GM12892 (cell line): Measurements from ENCODE around the gene MRPL23.

Experiments used
- POLR2A ChIP-seq: IDR thresholded peaks from 2 replicates; pipeline ENCODE4 v1.6.1; 2011; ENCODE audit warnings: low read depth, low read length, control low read depth
- POLR2AphosphoS5 ChIP-seq: IDR thresholded peaks from 2 replicates; pipeline ENCODE4 v1.6.1; 2011; ENCODE audit warnings: low read depth, low read length, control low read depth
- TAF1 ChIP-seq: IDR thresholded peaks from 2 replicates; pipeline ENCODE4 v1.6.1; 2011; ENCODE audit warnings: low read depth, mild to moderate bottlenecking, control low read depth, low read length, borderline replicate concordance

GRCh38 chr11:1917523-1918435 is 29.4 kb upstream of the MRPL23 start:
- no peak for TF ChIP-seq TAF1
- TF ChIP-seq POLR2AphosphoS5 = no peak
- no peak for TF ChIP-seq POLR2A
